Measurements from ENCODE around the gene WASF3.

GRCh38 chr13:26589754-26590153 is 32.3 kb downstream of the WASF3 start:
- TF ChIP-seq CTCF (IDR thresholded peaks at IDR 0.05): no peak
- TF ChIP-seq EP300 (IDR thresholded peaks at IDR 0.05; ENCODE audit: low read depth): no peak
- TF ChIP-seq POLR2A (IDR thresholded peaks at IDR 0.05): no peak

Measured in transverse colon (tissue), 3 donors.